Heart right ventricle (tissue), 16 donors: ENCODE results near the gene CREG2. TPM values are rescaled to one million over a fixed set of nuclear protein-coding genes. Genes with fewer than 3 reads are reported as not detected.

Experiments
- ATAC-seq, 8 donors: fragments of 200-7000 bp; cut with Tn5 transposase; one replicate each; pipeline ENCODE4 v1.9.1; 2020; ENCODE audit warnings: mild to moderate bottlenecking in 8 of 8, moderate library complexity in 8 of 8, moderate number of reproducible peaks in 1 of 8
- DNase-seq, 2 donors: peaks; one replicate each; pipeline ENCODE4 v3.0.0-alpha.2; 2020
- H3K27ac ChIP-seq, 10 donors: fragments of 200-600 bp; sonication (generic) in 2 of 10; one replicate each; pipeline versions ENCODE4 v1.5.0 to v1.8.0; 2020 to 2022; ENCODE audit warnings: mild to moderate bottlenecking in 3 of 10
- H3K27me3 ChIP-seq, 7 donors: fragments of 200-600 bp; one replicate each; pipeline ENCODE4 v1.8.0; 2021 to 2022; ENCODE audit warnings: mild to moderate bottlenecking in 2 of 7
- H3K36me3 ChIP-seq, 9 donors: fragments of 200-600 bp; sonication (generic) in 1 of 9; one replicate each; pipeline versions ENCODE4 v1.5.0 to v1.8.0; 2020 to 2022; ENCODE audit warnings: mild to moderate bottlenecking in 2 of 9
- H3K4me1 ChIP-seq, 9 donors: fragments of 200-600 bp; sonication (generic) in 1 of 9; one replicate each; pipeline versions ENCODE4 v1.5.0 to v1.8.0; 2020 to 2022; ENCODE audit warnings: mild to moderate bottlenecking in 4 of 9
- H3K4me3 ChIP-seq, 10 donors: fragments of 200-600 bp; sonication (generic) in 2 of 10; one replicate each; pipeline versions ENCODE4 v1.5.0 to v1.8.0; 2020 to 2022; ENCODE audit warnings: mild to moderate bottlenecking in 7 of 10, moderate library complexity in 2 of 10
- H3K9me3 ChIP-seq, 11 donors: fragments of 200-600 bp in 10 of 11; sonication (generic) in 2 of 11; one replicate each; pipeline versions ENCODE4 v1.5.0 to v1.8.0; 2013 to 2022; ENCODE audit warnings: mild to moderate bottlenecking in 2 of 11, control low read depth in 1 of 11, moderate library complexity in 1 of 11
- WGBS, 2 donors: extraction: QIAGEN DNeasy Blood & Tissue Kit; methylation state at CpG; one replicate each; pipeline ENCODE4 v1.1.7; 2013; ENCODE audit warnings: inconsistent platforms in 1 of 2; 5-methylcytosine and 5-hydroxymethylcytosine counted together
- intact Hi-C, 10 donors: fragments of 100-400 bp; cut with DNase I; formaldehyde crosslinking; loops; one replicate each; pipeline versions ENCODE4 v1.11.1 to v1.14.2; 2022
- polyA plus RNA-seq, 2 donors: library from polyadenylated mRNA; stranded (reverse); fragments of 200-250 nt; gene quantifications; one replicate each; pipeline ENCODE4 v1.2.3, GENCODE V29; 2013
- total RNA-seq, 10 donors: library from RNA; stranded (reverse); fragmentation: NEBNext Ultra II Directional in 3 of 10; extraction: Animal tissue kit (Norgen Biotek cat#: 25700) in 3 of 10; gene quantifications; one replicate each; pipeline versions ENCODE4 v1.2.1 to v1.2.4, GENCODE V29; 2021 to 2023
- TF ChIP-seq, protein P1 (sequence below), 9 donors: fragments of 200-600 bp; sonication (generic) in 2 of 9; IDR thresholded peaks; one replicate each; pipeline versions ENCODE4 v1.5.0 to v1.8.0; 2021 to 2022; ENCODE audit warnings: antibody characterized with exemption in 9 of 9, mild to moderate bottlenecking in 5 of 9, moderate library complexity in 1 of 9
- donor health status: Arrhythmogenic right ventricular cardiomyopathy.
- donor health status: ischemic (EF 13 %, LVEDD 7.1; RV severe dilation, severe dysfunction).
- donor health status: healthy with polysubstance abuse.
- donor health status: DM: no; HTN: yes; CAD: no.
- donor health status: DM: no; HTN: no; CAD: no.
- donor health status: ischemic (EF 25% LVEDD 6.9; RV normal size, moderate dysfunction).
- donor health status: ischemic (EF 25% LVEDD 5.7; RV mildly dilated, moderate dysfunction).
- donor health status: healthy.
- donor health status: DM: yes; HTN: yes; CAD: no.
- donor health status: Ischemic cardiomyopathy.
- donor health status: ischemic (EF 35%, LVEDD 5.7; RV mildly dilated, moderate dysfunction).
- donor health status: nonischemic (EF 11% LVEDD 7.7; RV severe dilation, severe dysfunction).
- donor health status: DM: yes; HTN: yes; CAD: no.
- donor health status: PGD.
- donor health status: ischemic (EF 29% LVEDD 5.4; RV normal size, mild dysfunction).
- donor health status: nonischemic (EF 23%, LVEDD 6.1; RV moderate dilation, normal function).

Gene CREG2
- total and polyA plus RNA-seq, 12 donors = 0.24 to 1.4 (median 0.70) TPM; not detected in 5

DNA sequence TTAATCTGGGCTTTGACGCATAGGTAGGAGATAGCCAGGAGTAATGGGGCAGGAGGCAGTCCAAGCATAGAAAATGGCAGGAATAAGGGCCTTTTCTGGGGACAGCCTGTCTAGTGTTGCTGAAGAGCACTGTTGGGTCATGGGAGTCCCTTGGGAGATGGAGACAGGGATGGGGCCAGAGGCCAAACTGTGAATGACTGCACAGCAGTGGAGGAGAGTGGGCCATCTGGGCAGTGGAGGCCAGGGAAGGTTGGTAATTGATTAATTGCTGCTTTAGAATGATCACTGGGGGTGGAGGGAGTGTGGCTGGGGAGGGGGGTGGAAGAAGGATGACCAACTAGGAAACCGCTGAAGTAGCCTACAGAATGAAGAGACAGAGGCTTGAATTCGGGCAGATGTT is 28.6 kb upstream of the CREG2 start:
- Histone ChIP-seq H3K36me3 (no peaks in the 10 kb centered on the region), H3K27ac (no peak overlapping the region), H3K9me3 (peaks cover 0 to 6% (median 0%) of the 10 kb centered on the region in 11 donors), H3K27me3 (no peaks in the 10 kb centered on the region), H3K4me3 (no peak overlapping the region), H3K4me1 (peaks cover 0 to 7% (median 0%) of the 10 kb centered on the region in 9 donors)
- 96 to 100% methylated on average over 3 of the region's 3 CpGs for WGBS, 2 donors
- intact Hi-C loops = loop anchor here in 4 of 10 donors (5.0 to 10.0 kb wide), 4 partner anchors 101 to 569 kb away; partner anchors contain the start of gene MAP4K4 (in 2 of the 4)
- ATAC-seq (no peak), DNase-seq (no peak)
- TF ChIP-seq, protein P1, sequence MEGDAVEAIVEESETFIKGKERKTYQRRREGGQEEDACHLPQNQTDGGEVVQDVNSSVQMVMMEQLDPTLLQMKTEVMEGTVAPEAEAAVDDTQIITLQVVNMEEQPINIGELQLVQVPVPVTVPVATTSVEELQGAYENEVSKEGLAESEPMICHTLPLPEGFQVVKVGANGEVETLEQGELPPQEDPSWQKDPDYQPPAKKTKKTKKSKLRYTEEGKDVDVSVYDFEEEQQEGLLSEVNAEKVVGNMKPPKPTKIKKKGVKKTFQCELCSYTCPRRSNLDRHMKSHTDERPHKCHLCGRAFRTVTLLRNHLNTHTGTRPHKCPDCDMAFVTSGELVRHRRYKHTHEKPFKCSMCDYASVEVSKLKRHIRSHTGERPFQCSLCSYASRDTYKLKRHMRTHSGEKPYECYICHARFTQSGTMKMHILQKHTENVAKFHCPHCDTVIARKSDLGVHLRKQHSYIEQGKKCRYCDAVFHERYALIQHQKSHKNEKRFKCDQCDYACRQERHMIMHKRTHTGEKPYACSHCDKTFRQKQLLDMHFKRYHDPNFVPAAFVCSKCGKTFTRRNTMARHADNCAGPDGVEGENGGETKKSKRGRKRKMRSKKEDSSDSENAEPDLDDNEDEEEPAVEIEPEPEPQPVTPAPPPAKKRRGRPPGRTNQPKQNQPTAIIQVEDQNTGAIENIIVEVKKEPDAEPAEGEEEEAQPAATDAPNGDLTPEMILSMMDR (IDR thresholded peaks at IDR 0.05) = no peak

DNA sequence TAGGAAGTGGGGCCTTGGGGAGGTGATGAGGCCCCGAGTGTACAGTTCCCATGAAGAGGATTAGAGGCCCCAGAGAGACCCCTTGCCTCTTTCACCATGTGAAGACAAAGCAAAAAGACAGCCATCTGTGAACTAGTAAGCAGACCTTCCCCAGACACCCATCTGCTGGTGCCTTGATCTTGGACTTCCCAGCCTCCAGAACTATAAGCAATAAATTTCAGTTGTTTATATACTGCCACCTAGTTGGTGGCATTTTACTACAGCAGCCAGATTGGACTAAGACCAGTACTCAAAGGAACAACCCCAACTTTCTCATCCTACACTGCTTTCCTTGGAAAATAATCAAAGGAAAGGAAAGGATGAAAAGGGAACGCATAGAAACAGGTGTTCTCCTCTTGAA is 27.9 kb upstream of the CREG2 start:
- TF ChIP-seq, protein P1 (IDR thresholded peaks at IDR 0.05) = no peak
- H3K27ac ChIP-seq = no peak overlapping the region
- no peak overlapping the region for H3K4me3 ChIP-seq
- H3K27me3 ChIP-seq = no peaks in the 10 kb centered on the region
- intact Hi-C loops = loop anchor here in 4 of 10 donors (5.0 to 10.0 kb wide), 4 partner anchors 102 to 570 kb away; partner anchors contain the start of gene MAP4K4 (in 2 of the 4)
- H3K9me3 ChIP-seq = peaks cover 0 to 6% (median 0%) of the 10 kb centered on the region in 11 donors
- H3K4me1 ChIP-seq = peaks cover 0 to 7% (median 0%) of the 10 kb centered on the region in 9 donors
- WGBS, 2 donors = 98 to 100% methylated on average over 2 of the region's 2 CpGs
- ATAC-seq = no peak
- no peak for DNase-seq
- H3K36me3 ChIP-seq = no peaks in the 10 kb centered on the region

DNA sequence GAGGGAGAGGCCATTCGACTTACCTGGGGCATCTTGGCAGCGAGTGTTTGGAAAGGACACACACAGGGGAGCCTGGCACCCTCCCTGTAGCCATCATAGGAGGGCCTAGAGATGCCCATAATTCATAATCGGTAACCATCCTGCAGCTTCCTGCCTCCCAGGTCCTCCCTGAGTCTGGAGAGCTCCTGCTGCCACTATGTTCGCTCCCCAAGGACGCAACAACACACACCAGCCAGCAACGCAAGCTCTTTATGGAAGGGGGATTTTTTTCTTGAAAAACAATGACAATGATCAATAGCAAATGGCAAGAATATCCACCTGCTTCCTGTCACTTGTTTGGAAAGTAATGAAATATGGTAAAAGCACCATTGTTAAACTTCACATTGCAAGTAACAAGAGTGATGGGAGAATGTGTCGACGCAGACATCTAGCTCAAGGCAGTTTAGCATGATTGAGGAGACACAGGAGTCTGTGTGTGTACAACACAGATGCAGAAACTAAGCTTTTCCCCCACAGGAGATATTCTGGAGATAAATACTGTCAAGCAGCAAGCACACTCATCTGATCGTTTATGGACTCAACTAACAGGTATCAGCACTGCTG is 24.9 kb upstream of the CREG2 start:
- Histone ChIP-seq H3K4me1 (no peaks in the 10 kb centered on the region), H3K27ac (no peak overlapping the region), H3K4me3 (no peak overlapping the region), H3K36me3 (no peaks in the 10 kb centered on the region), H3K9me3 (peaks cover 0 to 6% (median 0%) of the 10 kb centered on the region in 11 donors), H3K27me3 (no peaks in the 10 kb centered on the region)
- DNase-seq = no peak
- WGBS, 2 donors = 89 to 90% methylated on average over 9 of the region's 9 CpGs
- TF ChIP-seq, protein P1 (IDR thresholded peaks at IDR 0.05) = no peak
- intact Hi-C loops = loop anchor here in 2 of 10 donors (10.0 kb wide), 2 partner anchors 283 to 573 kb away; partner anchors contain the start of gene MAP4K4 (in 2 of the 2)
- ATAC-seq = no peak

DNA sequence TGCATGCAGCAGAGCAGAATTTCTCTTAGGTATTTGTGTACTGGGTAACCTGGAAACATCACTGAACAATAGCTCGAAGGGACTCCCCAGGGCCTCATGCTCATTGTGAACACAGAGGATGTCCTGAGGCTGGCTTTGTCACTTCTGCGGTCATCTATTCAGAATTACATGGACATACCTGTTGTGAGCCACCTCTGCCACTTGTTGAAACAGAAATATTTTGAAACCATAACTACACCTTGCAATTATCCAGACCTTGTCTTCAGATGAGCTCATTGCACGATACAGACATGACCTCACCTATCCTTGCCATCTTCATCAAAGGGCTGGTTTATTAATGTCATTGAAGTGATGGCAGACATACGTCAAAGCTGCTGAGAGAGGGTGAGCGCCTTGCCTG is 23.4 kb upstream of the CREG2 start:
- intact Hi-C loops = loop anchor here in 2 of 10 donors (10.0 kb wide), 2 partner anchors 284 to 574 kb away; partner anchors contain the start of gene MAP4K4 (in 2 of the 2)
- Histone ChIP-seq H3K4me1 (peaks cover 0 to 3% (median 0%) of the 10 kb centered on the region in 9 donors), H3K9me3 (peaks cover 0 to 6% (median 0%) of the 10 kb centered on the region in 11 donors), H3K27ac (no peak overlapping the region), H3K4me3 (no peak overlapping the region), H3K36me3 (no peaks in the 10 kb centered on the region), H3K27me3 (no peaks in the 10 kb centered on the region)
- DNase-seq (no peak), ATAC-seq (no peak)
- WGBS, 2 donors = 73 to 77% methylated on average over 5 of the region's 5 CpGs
- TF ChIP-seq, protein P1 (IDR thresholded peaks at IDR 0.05) = no peak
